CD4-positive, alpha-beta T cell treated with Interleukin-6 at 100 ng/mL for 8 hours (primary cell): ENCODE results near the gene ZFYVE9.
A peak's percentile ranks its signal among the peaks of the same experiment; 100 is the strongest.
"Not testable (repeated sequence)": the region's sequence is repeated elsewhere in the genome, so short reads cannot be mapped to it uniquely, and the experiment has no call there.

Experiments
- DNase-seq: peaks from one replicate; pipeline ENCODE4 v3.0.0-alpha.2; 2020; ENCODE audit warnings: mixed read lengths, low spot score

Gene ZFYVE9

GRCh38 chr1:52368383-52369172, 226.7 kb downstream of the ZFYVE9 start:
- peak; percentile 64 for DNase-seq

GRCh38 chr1:52369851-52370250, 228.0 kb downstream of the ZFYVE9 start:
- DNase-seq = not testable (repeated sequence)

- no peak for DNase-seq
Observed at GRCh38 chr1:52385376-52385775, 243.5 kb downstream of the ZFYVE9 start.

- DNase-seq = no peak
Observed at GRCh38 chr1:52386458-52386857, 244.6 kb downstream of the ZFYVE9 start.

- no peak for DNase-seq
Observed at GRCh38 chr1:52393174-52393573, 251.3 kb downstream of the ZFYVE9 start.
